GM12892 (cell line): ENCODE results near the gene HNRNPC.

Source experiments
- POLR2A ChIP-seq: IDR thresholded peaks from 2 replicates; pipeline ENCODE4 v1.6.1; 2011; ENCODE audit warnings: low read depth, low read length, control low read depth
- POLR2AphosphoS5 ChIP-seq: IDR thresholded peaks from 2 replicates; pipeline ENCODE4 v1.6.1; 2011; ENCODE audit warnings: low read depth, low read length, control low read depth
- TAF1 ChIP-seq: IDR thresholded peaks from 2 replicates; pipeline ENCODE4 v1.6.1; 2011; ENCODE audit warnings: low read depth, mild to moderate bottlenecking, control low read depth, low read length, borderline replicate concordance

DNA sequence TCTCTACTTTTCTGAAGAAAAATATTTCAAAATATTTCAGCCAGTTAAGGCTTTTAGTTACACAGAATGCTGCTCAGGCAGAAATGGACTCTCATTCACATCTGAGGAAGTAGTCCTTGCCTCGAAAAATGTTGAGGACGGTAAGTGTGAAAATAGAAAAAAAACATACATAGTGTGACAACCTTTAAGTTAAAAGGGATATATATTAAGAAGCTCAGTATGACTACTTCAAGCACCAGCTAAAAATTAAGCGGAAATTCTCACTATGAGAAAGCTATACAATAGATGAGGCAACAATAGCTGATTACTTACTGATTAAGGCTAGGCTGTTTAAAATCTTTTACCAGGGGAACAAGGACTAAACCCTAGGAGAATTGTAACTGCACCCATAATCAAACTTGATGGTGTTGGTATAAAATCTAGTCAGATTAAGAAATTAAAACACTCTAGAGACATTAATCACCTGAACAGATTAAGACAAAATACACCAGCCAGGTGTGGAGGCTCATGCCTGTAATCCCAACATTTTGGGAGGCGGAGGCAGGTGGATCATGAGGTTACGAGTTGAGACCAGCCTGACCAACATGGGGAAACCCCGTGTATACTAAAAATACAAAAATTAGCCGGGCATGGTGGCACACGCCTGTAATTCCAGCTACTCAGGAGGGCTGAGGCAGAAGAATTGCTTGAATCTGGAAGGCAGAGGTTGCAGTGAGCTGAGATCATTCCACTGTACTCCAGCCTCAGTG is 53.9 kb downstream of the HNRNPC start:
- TF ChIP-seq POLR2A: no peak
- no peak for TF ChIP-seq POLR2AphosphoS5
- no peak for TF ChIP-seq TAF1
